GM12878 (cell line): Measurements from ENCODE around the gene VAV2. TPM values are rescaled to one million over a fixed set of nuclear protein-coding genes. Genes with fewer than 3 reads are reported as not detected.
A peak's percentile ranks its signal among the peaks of the same experiment; 100 is the strongest.
"Not testable (repeated sequence)": the region's sequence is repeated elsewhere in the genome, so short reads cannot be mapped to it uniquely, and the experiment has no call there.

Source experiments
- ATAC-seq: fragments of 200-7000 bp; cut with Tn5 transposase; 3 replicates; pipeline ENCODE4 v1.9.1; 2020; ENCODE audit warnings: mild to moderate bottlenecking, moderate library complexity
- BruUV-seq: library from RNA; stranded (reverse); fragments of 400-500 nt; replicated peaks from 2 replicates; lab custom pipeline; 2021; lab: Mats Ljungman, UMichigan
- CTCF ChIA-PET: fragments of 300-600 bp; sonication (Branson Sonifier 250); formaldehyde crosslinking; extraction: SDS; loops from one replicate; lab custom pipeline; 2021; ENCODE audit warnings: inconsistent platforms; lab: Yijun Ruan, JAX
- POLR2A ChIA-PET: fragments of 350-600 bp; formaldehyde crosslinking; extraction: SDS; loops from one replicate; lab custom pipeline; 2021; ENCODE audit warnings: inconsistent platforms; lab: Charles Lee
- RAD21 ChIA-PET: fragments of 300-600 bp; sonication (Branson Sonifier 250); formaldehyde crosslinking; loops from one replicate; lab custom pipeline; 2023; ENCODE audit warnings: antibody characterized with exemption; ENCODE audit not compliant: unreplicated experiment; lab: Charles Lee
- SMC1A ChIA-PET: fragments of 300-600 bp; sonication (Branson Sonifier 250); formaldehyde crosslinking; loops from one replicate; lab custom pipeline; 2023; ENCODE audit not compliant: unreplicated experiment, uncharacterized antibody; lab: Charles Lee
- DNase-seq: peaks from one replicate; pipeline ENCODE4 v3.0.0-alpha.2; 2011; ENCODE audit warnings: low read depth, low spot score
- FAIRE-seq: peaks from 3 replicates; lab custom pipeline; 2011; peaks lifted over from hg19 to GRCh38; lab: Jason Lieb, UNC
- H2AFZ ChIP-seq: 2 replicates; pipeline ENCODE4 v1.6.0; 2011; ENCODE audit warnings: low read depth, low read length, control low read depth; ENCODE audit not compliant: control insufficient read depth
- H3K27ac ChIP-seq: 2 replicates; pipeline ENCODE4 v1.5.1; 2011; ENCODE audit warnings: control low read depth; ENCODE audit not compliant: control insufficient read depth, insufficient read depth
- H3K27me3 ChIP-seq, 2 experiments: replicated peaks in 1 of 2; 2 replicates each; pipeline versions ENCODE4 v1.6.0 to v1.6.1; 2011; ENCODE audit warnings: low read length in 1 of 2; ENCODE audit not compliant: control insufficient read depth in 2 of 2, insufficient read depth in 2 of 2
- H3K36me3 ChIP-seq, 2 experiments: 2 replicates each; pipeline ENCODE4 v1.5.1; 2011; ENCODE audit warnings: low read length in 1 of 2; ENCODE audit not compliant: control insufficient read depth in 2 of 2, insufficient read depth in 2 of 2
- H3K4me1 ChIP-seq: 2 replicates; pipeline ENCODE4 v1.6.1; 2011; ENCODE audit warnings: mild to moderate bottlenecking, low read length, moderate library complexity, mixed read lengths; ENCODE audit not compliant: control insufficient read depth, insufficient read depth
- H3K4me2 ChIP-seq: 2 replicates; pipeline ENCODE4 v1.6.0; 2011; ENCODE audit warnings: control low read depth; ENCODE audit not compliant: control insufficient read depth, insufficient read depth
- H3K4me3 ChIP-seq: fragments of 200-600 bp; sonication (generic); 2 replicates; pipeline ENCODE4 v1.5.1; 2016
- H3K79me2 ChIP-seq: 2 replicates; pipeline ENCODE4 v1.6.0; 2011; ENCODE audit warnings: low read length; ENCODE audit not compliant: control insufficient read depth, insufficient read depth
- H3K9ac ChIP-seq: 2 replicates; pipeline ENCODE4 v1.8.0; 2011; ENCODE audit warnings: low read length, control low read depth, mixed read lengths; ENCODE audit not compliant: control insufficient read depth, insufficient read depth
- H3K9me3 ChIP-seq: replicated peaks from 3 replicates; pipeline ENCODE4 v1.5.1; 2011; ENCODE audit warnings: mild to moderate bottlenecking, low read length; ENCODE audit not compliant: control insufficient read depth, insufficient read depth
- H4K20me1 ChIP-seq: 2 replicates; pipeline ENCODE4 v1.6.0; 2011; ENCODE audit not compliant: control insufficient read depth, insufficient read depth
- ASH2L ChIP-seq: fragments of 300-600, 200-600 bp; sonication (generic); IDR thresholded peaks from 2 replicates; pipeline ENCODE4 v1.6.1; 2017; ENCODE audit warnings: low read depth, mild to moderate bottlenecking, borderline replicate concordance
- NFYB ChIP-seq: IDR thresholded peaks from 2 replicates; pipeline ENCODE4 v1.6.1; 2011; ENCODE audit warnings: low read depth, mild to moderate bottlenecking, low read length, improper control_type of control experiment, moderate library complexity; ENCODE audit not compliant: insufficient read depth
- SMARCA5 ChIP-seq: fragments of 450-650 bp; IDR thresholded peaks from 2 replicates; pipeline ENCODE4 v1.6.1; 2017; ENCODE audit warnings: mild to moderate bottlenecking
- WGBS: methylation state at CpG from one replicate; pipeline ENCODE4 v1.1.6; 2016; ENCODE audit warnings: low lambda C conversion rate; ENCODE audit not compliant: insufficient replicate concordance, insufficient coverage; ENCODE audit errors: missing lambda C conversion rate; 5-methylcytosine and 5-hydroxymethylcytosine counted together
- in situ Hi-C: fragments of 300-500 bp; cut with MboI; formaldehyde crosslinking; loops from 9 replicates; pipeline ENCODE4 v1.14.3; 2018; ENCODE audit warnings: mixed read lengths
- intact Hi-C: fragments of 100-400 bp; cut with micrococcal nuclease; formaldehyde crosslinking; loops from one replicate; pipeline ENCODE4 v1.14.2; 2022; ENCODE audit not compliant: unreplicated experiment
- polyA plus RNA-seq, 11 experiments: library from polyadenylated mRNA; depleted of rRNA in 4 of 11; unstranded in 6 of 11; stranded (reverse) in 5 of 11; fragments of >200 nt; fragmentation: Nextera tagmentation in 4 of 11; fragmentation: Illumina TruSeq in 1 of 11; extraction: Ambion mirVana in 4 of 11; extraction: Trizol in 1 of 11; gene quantifications; 1 replicate in 1 of 11; 2 replicates in 10 of 11; pipeline versions ENCODE4 v1.2.1 to v1.2.3, GENCODE V29; 2011 to 2016; ENCODE audit warnings: inconsistent platforms in 2 of 11, missing spikeins in 2 of 11, low read depth in 1 of 11
- total RNA-seq, 4 experiments: library from RNA; depleted of rRNA in 3 of 4; stranded (reverse); fragments of >200 nt in 3 of 4; fragmentation: Illumina TruSeq in 1 of 4; extraction: Trizol in 1 of 4; gene quantifications; 2 replicates each; pipeline versions ENCODE4 v1.2.1 to v1.2.3, GENCODE V29; 2013 to 2021

Gene VAV2
- total and polyA plus RNA-seq, 10 of the 15 experiments (the other 5 are each of a cell fraction or from before 2014, with no cell fraction given) = 0.13 to 43.9 (median 16.9) TPM

DNA sequence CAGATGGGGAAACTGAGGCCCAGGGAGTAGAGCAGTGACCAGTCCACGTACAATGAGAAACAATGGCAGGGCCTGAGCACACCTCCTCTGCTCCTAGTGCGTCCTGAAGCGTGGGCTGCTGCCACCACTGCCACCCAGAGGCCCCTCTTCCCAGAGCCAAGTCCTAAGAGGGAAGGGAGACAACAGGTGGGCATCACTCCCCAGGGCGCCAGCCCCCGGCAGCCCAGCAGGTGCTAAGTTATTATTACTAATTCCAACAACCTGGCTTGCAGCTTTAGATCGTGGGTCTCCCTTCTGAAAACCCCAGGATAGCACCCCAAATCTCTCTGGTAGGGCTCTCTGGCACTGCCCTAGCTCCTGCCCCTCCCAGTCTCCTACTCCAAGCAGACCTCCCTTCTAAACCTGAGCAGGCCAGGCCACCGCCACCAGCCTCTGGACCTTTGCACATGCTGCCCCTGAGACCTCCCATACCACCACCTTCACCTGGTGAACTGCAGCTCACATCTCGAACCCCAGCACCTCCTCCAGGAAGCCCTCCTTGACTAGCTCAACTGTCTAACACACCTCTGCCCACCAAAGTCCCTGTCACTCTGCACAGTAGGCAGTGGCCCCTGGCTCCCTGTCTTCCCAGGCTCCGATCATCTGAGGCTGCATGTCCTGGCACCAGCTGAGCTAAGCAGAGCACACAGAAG lies 65.8 kb downstream of the VAV2 start:
- H3K9ac ChIP-seq = no peak overlapping the region; the same call in 1 of the 2 replicates
- no peaks in the 10 kb centered on the region; the same call in 2 of the 3 replicates for H3K9me3 ChIP-seq
- ATAC-seq (peak; percentile 18; the same call in 2 of the 3 replicates), DNase-seq (no peak), FAIRE-seq (no peak)
- POLR2A ChIA-PET = interaction anchor here (0.6 to 1.8 kb wide), 4 partner anchors 9 to 54 kb away, joined by 3 to 14 read pairs (median 4); no protein-coding TSS in a partner anchor
- BruUV-seq = no TSS peak
- H3K4me1 ChIP-seq = peaks cover 11% of the 10 kb centered on the region
- peak overlapping the region; percentile 42; the same call in 1 of the 2 replicates for H3K4me3 ChIP-seq
- SMC1A ChIA-PET = interaction anchor here (1.1 to 1.3 kb wide), 3 partner anchors 19 to 33 kb away, joined by 3 to 4 read pairs (median 3); no protein-coding TSS in a partner anchor
- peaks cover 38% of the 10 kb centered on the region for H3K79me2 ChIP-seq
- 0 out of 2 replicates have a peak, but pooled peaks have one; percentile 37 for TF ChIP-seq SMARCA5
- TF ChIP-seq NFYB = no peak
- TF ChIP-seq, all 136 proteins: peak for 1
- no peaks in the 10 kb centered on the region for H3K27me3 ChIP-seq
- peaks cover 2 to 3% of the 10 kb centered on the region in 2 experiments; a peak in 3 of 4 replicates for H3K36me3 ChIP-seq
- in situ Hi-C loops = no loop called here
- ChIA-PET CTCF (no interaction called here), RAD21 (no interaction called here)
- no peaks in the 10 kb centered on the region; the same call in 1 of the 2 replicates for H4K20me1 ChIP-seq
- H2AFZ ChIP-seq = no peak overlapping the region
- WGBS = 93% methylated on average over 9 of the region's 9 CpGs
- H3K4me2 ChIP-seq = 0 out of 2 replicates have a peak overlapping the region, but pooled peaks have one; percentile 39
- H3K27ac ChIP-seq = peak overlapping the region; percentile 29
- intact Hi-C loops = loop anchor here (2.0 kb wide), 1 partner anchor 66 kb away; the partner anchor contains the start of gene VAV2

DNA sequence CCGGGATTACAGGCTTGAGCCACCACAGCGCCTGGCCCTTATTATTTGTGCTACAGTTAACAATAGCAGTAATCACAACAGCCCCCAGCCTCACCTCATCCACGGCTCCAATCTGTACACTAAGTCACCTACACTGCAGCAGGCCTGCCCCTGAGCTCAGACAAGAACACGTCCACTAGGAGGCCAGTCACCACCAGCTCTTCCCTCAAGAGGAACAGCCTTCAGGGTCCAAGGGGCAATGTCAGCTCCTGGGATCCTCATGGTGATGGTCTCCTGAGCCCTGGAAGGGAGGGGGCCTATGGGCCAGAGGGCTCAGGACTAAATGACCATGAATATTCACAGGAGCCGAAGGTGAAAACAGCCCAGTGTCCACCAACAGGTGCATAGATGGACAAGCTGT lies 67.7 kb downstream of the VAV2 start:
- H3K4me2 ChIP-seq = no peak overlapping the region
- RAD21 ChIA-PET = interaction anchor here (1.3 kb wide), 1 partner anchor 69 kb away, joined by 4 read pairs; no protein-coding TSS in a partner anchor
- ATAC-seq (no peak), DNase-seq (no peak), FAIRE-seq (no peak)
- no peak overlapping the region for H3K4me3 ChIP-seq
- peaks cover 44% of the 10 kb centered on the region for H3K79me2 ChIP-seq
- H4K20me1 ChIP-seq = no peaks in the 10 kb centered on the region; the same call in 1 of the 2 replicates
- no peak overlapping the region for H3K27ac ChIP-seq
- intact Hi-C loops = no loop called here
- TF ChIP-seq ASH2L = no peak
- H3K27me3 ChIP-seq = no peaks in the 10 kb centered on the region
- H2AFZ ChIP-seq = no peak overlapping the region
- SMC1A ChIA-PET = no interaction called here
- POLR2A ChIA-PET = no interaction called here
- no peak overlapping the region for H3K9ac ChIP-seq
- no peaks in the 10 kb centered on the region; the same call in 2 of the 3 replicates for H3K9me3 ChIP-seq
- BruUV-seq = no TSS peak
- in situ Hi-C loops = no loop called here
- H3K4me1 ChIP-seq = peaks cover 11% of the 10 kb centered on the region
- CTCF ChIA-PET = no interaction called here
- peaks cover 3% of the 10 kb centered on the region in 2 experiments; a peak in 3 of 4 replicates for H3K36me3 ChIP-seq
- WGBS = 94% methylated on average over 5 of the region's 5 CpGs

DNA sequence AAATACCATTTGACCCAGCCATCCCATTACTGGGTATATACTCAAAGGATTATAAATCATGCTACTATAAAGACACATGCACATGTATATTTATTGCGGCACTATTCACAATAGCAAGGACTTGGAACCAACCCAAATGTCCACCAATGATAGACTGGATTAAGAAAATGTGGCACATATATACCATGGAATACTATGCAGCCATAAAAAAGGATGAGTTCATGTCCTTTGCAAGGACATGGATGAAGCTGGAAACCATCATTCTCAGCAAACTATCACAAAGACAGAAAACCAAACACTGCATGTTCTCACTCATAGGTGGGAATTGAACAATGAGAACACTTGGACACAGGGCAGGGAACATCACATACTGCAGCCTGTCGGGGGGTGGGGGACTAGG lies 68.5 kb downstream of the VAV2 start:
- ATAC-seq, BruUV-seq: not testable (repeated sequence)
- RAD21 ChIA-PET = interaction anchor here (1.3 kb wide), 1 partner anchor 70 kb away, joined by 4 read pairs; no protein-coding TSS in a partner anchor

More for the DNA sequence above, 68.5 kb downstream of the VAV2 start:
- DNase-seq, H3K27me3 ChIP-seq, intact Hi-C loops, SMC1A ChIA-PET, H3K4me2 ChIP-seq, H3K36me3 ChIP-seq, H3K9ac ChIP-seq, FAIRE-seq, H2AFZ ChIP-seq, CTCF ChIA-PET, H4K20me1 ChIP-seq, H3K9me3 ChIP-seq, H3K27ac ChIP-seq, H3K4me3 ChIP-seq, in situ Hi-C loops, POLR2A ChIA-PET: not testable (repeated sequence)
- Histone ChIP-seq H3K4me1 (peaks cover 11% of the 10 kb centered on the region), H3K79me2 (peaks cover 41% of the 10 kb centered on the region)
- WGBS = 95% methylated on average over 2 of the region's 2 CpGs
